SK-N-SH (cell line): ENCODE measurements around the gene ABCA7. TPM values are rescaled to one million over a fixed set of nuclear protein-coding genes. Genes with fewer than 3 reads are reported as not detected.

Experiments used
- CTCF ChIA-PET: fragments of 300-600, 350-600 bp; formaldehyde crosslinking; extraction: SDS; loops from one replicate; lab custom pipeline; 2021; lab: Yijun Ruan, JAX
- POLR2A ChIA-PET: fragments of 350-600 bp; sonication (Branson Sonifier 250); formaldehyde crosslinking; extraction: SDS; loops from one replicate; lab custom pipeline; 2020; ENCODE audit warnings: antibody characterized with exemption, inconsistent platforms; lab: Yijun Ruan, JAX
- DNase-seq: peaks from one replicate; pipeline ENCODE4 v3.0.0; 2012
- H2AFZ ChIP-seq: fragments of 200-600 bp; sonication (generic); 2 replicates; pipeline ENCODE4 v1.8.1; 2016; ENCODE audit warnings: antibody characterized with exemption, mild to moderate bottlenecking, low read depth
- H3F3A ChIP-seq: fragments of 200-600 bp; sonication (generic); replicated peaks from 2 replicates; pipeline ENCODE3; 2016; ENCODE audit warnings: antibody characterized with exemption, mild to moderate bottlenecking; ENCODE audit not compliant: insufficient read depth
- H3K27ac ChIP-seq, 2 experiments: fragments of 200-500 bp in 1 of 2; fragments of 200-600 bp in 1 of 2; sonication (Bioruptor generic) in 1 of 2; sonication (generic), shearing (Covaris generic) in 1 of 2; 2 replicates each; pipeline versions ENCODE4 v1.5.1 to v1.6.1; 2014 to 2016; ENCODE audit warnings: low read depth in 2 of 2, inconsistent platforms in 1 of 2, low read length in 1 of 2, mild to moderate bottlenecking in 1 of 2, mixed read lengths in 1 of 2
- H3K27me3 ChIP-seq: fragments of 200-600 bp; sonication (generic), shearing (Covaris generic); 2 replicates; pipeline ENCODE4 v1.6.1; 2016; ENCODE audit warnings: mixed run types; ENCODE audit not compliant: insufficient read depth
- H3K36me3 ChIP-seq, 2 experiments: fragments of 200-500 bp in 1 of 2; fragments of 200-600 bp in 1 of 2; sonication (Bioruptor generic) in 1 of 2; sonication (generic) in 1 of 2; replicated peaks in 1 of 2; 2 replicates each; pipeline versions ENCODE3 to v1.5.1; 2014 to 2016; ENCODE audit warnings: low read length in 1 of 2, mild to moderate bottlenecking in 1 of 2; ENCODE audit not compliant: insufficient read depth in 2 of 2, control insufficient read depth in 1 of 2
- H3K4me1 ChIP-seq, 2 experiments: fragments of 200-500 bp in 1 of 2; fragments of 200-600 bp in 1 of 2; sonication (Bioruptor generic) in 1 of 2; sonication (generic), shearing (Covaris generic) in 1 of 2; 2 replicates each; pipeline versions ENCODE4 v1.5.1 to v1.6.1; 2014 to 2016; ENCODE audit warnings: low read depth in 1 of 2, low read length in 1 of 2, mixed run types in 1 of 2; ENCODE audit not compliant: insufficient read depth in 2 of 2, control insufficient read depth in 1 of 2
- H3K4me2 ChIP-seq: fragments of 200-600 bp; sonication (generic), shearing (Covaris generic); 2 replicates; pipeline ENCODE4 v1.6.1; 2017; ENCODE audit warnings: mixed run types
- H3K4me3 ChIP-seq, 2 experiments: fragments of 200-500 bp in 1 of 2; fragments of 200-600 bp in 1 of 2; sonication (Bioruptor generic) in 1 of 2; sonication (generic), shearing (Covaris generic) in 1 of 2; 2 replicates each; pipeline versions ENCODE4 v1.5.1 to v1.8.1; 2014 to 2016; ENCODE audit warnings: low read depth in 2 of 2, inconsistent platforms in 1 of 2, low read length in 1 of 2, mild to moderate bottlenecking in 1 of 2, mixed read lengths in 1 of 2, moderate library complexity in 1 of 2
- H3K79me2 ChIP-seq: fragments of 200-600 bp; sonication (generic); 2 replicates; pipeline ENCODE4 v1.8.1; 2017; ENCODE audit warnings: mild to moderate bottlenecking; ENCODE audit not compliant: insufficient read depth
- H3K9ac ChIP-seq: fragments of 200-600 bp; sonication (generic); 2 replicates; pipeline ENCODE4 v1.6.1; 2017; ENCODE audit warnings: mixed run types
- H3K9me2 ChIP-seq: fragments of 200-600 bp; sonication (generic); 2 replicates; pipeline ENCODE4 v1.6.1; 2017; ENCODE audit warnings: mixed run types
- H3K9me3 ChIP-seq: fragments of 200-600 bp; sonication (generic); 2 replicates; pipeline ENCODE4 v1.6.1; 2017; ENCODE audit warnings: mixed run types, mild to moderate bottlenecking, moderate library complexity
- H4K20me1 ChIP-seq: fragments of 200-600 bp; sonication (generic); 2 replicates; pipeline ENCODE4 v1.6.1; 2017; ENCODE audit warnings: mild to moderate bottlenecking, mixed run types; ENCODE audit not compliant: insufficient read depth
- CTCF ChIP-seq: fragments of 200-600 bp; sonication (generic); IDR thresholded peaks from 2 replicates; pipeline ENCODE4 v1.6.1; 2017; ENCODE audit warnings: antibody characterized with exemption, mild to moderate bottlenecking, moderate library complexity
- FOXM1 ChIP-seq: IDR thresholded peaks from 2 replicates; pipeline ENCODE4 v1.4.0; 2012; ENCODE audit warnings: low read depth, mild to moderate bottlenecking
- IRF3 ChIP-seq: fragments of 150-350 bp; IDR thresholded peaks from 2 replicates; pipeline ENCODE4 v1.6.1; 2016; ENCODE audit warnings: mild to moderate bottlenecking, low read depth, low read length
- SMC3 ChIP-seq: IDR thresholded peaks from 2 replicates; pipeline ENCODE4 v1.6.1; 2012; ENCODE audit warnings: low read depth, low read length, improper control_type of control experiment
- YY1 ChIP-seq: IDR thresholded peaks from 2 replicates; pipeline ENCODE4 v1.4.0; 2012; ENCODE audit warnings: low read depth, mild to moderate bottlenecking
- ZBTB33 ChIP-seq: IDR thresholded peaks from 2 replicates; pipeline ENCODE4 v1.4.0; 2012; ENCODE audit warnings: low read depth, borderline replicate concordance
- WGBS: methylation state at CpG from one replicate; pipeline ENCODE4 v1.1.6; 2017; ENCODE audit warnings: low lambda C conversion rate; 5-methylcytosine and 5-hydroxymethylcytosine counted together
- polyA plus RNA-seq, 3 experiments: library from polyadenylated mRNA; depleted of rRNA; stranded (reverse); fragments of >200 nt; gene quantifications; 2 replicates each; pipeline ENCODE4 v1.2.3, GENCODE V29; 2012

The ABCA7 gene
- polyA plus RNA-seq, 1 of the 3 experiments (the other 2 are of a cell fraction) = 7.8 TPM

DNA sequence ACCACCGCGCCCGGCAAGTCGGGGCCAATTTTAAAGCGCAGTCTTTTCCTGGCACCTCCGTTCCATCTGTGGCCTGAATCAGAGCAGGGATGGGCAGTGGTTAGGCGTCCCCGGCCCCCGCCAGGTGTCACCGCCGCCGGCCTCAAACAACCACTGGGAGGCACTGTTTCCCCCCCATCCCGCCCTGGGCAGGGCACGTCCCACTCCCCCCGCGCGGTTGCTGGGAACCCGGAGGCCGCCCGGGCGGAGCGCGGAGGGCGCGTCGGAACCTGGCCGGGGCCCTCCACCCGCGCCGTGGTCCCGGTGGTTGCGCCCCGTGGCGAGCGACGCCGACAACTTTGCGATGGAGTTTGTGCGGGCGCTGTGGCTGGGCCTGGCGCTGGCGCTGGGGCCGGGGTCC, 39.8 kb upstream of the ABCA7 start, which contains the start of gene GRIN3B:
Gene GRIN3B, plus strand, starts transcription at position 325 of the 400 bp plus-strand sequence. Its CDS starts 19 bp downstream, at position 344.
- Histone ChIP-seq H3K9ac (no peak within 1 kb of the TSS), H3K27me3 (peaks cover 57% of the 10 kb centered on the region), H3K4me1 (peaks cover 0 to 13% of the 10 kb centered on the region in 2 experiments; a peak in 1 of 4 replicates), H3K36me3 (no peaks in the 10 kb centered on the region), H3K27ac (no peak within 1 kb of the TSS), H2AFZ (no peak within 1 kb of the TSS), H3K9me3 (no peaks in the 10 kb centered on the region)
- 3% methylated on average over 7 of the region's 43 CpGs for WGBS
- POLR2A ChIA-PET = no interaction called here
- CTCF ChIA-PET = no interaction called here
- TF ChIP-seq CTCF = peak; percentile 56
- TF ChIP-seq FOXM1 = no peak
- 0 out of 2 replicates have a peak, but pooled peaks have one; percentile 16 for TF ChIP-seq SMC3
- TF ChIP-seq, all 33 proteins: peak for 2
- Histone ChIP-seq H3K4me2 (peak within 1 kb of the TSS; percentile 65), H3K79me2 (no peaks in the 10 kb centered on the region), H3K9me2 (no peaks in the 10 kb centered on the region), H3F3A (peaks cover 17% of the 10 kb centered on the region), H4K20me1 (no peaks in the 10 kb centered on the region), H3K4me3 (peak within 1 kb of the TSS; percentile 32 to 55)
- DNase-seq = peak; percentile 89

DNA sequence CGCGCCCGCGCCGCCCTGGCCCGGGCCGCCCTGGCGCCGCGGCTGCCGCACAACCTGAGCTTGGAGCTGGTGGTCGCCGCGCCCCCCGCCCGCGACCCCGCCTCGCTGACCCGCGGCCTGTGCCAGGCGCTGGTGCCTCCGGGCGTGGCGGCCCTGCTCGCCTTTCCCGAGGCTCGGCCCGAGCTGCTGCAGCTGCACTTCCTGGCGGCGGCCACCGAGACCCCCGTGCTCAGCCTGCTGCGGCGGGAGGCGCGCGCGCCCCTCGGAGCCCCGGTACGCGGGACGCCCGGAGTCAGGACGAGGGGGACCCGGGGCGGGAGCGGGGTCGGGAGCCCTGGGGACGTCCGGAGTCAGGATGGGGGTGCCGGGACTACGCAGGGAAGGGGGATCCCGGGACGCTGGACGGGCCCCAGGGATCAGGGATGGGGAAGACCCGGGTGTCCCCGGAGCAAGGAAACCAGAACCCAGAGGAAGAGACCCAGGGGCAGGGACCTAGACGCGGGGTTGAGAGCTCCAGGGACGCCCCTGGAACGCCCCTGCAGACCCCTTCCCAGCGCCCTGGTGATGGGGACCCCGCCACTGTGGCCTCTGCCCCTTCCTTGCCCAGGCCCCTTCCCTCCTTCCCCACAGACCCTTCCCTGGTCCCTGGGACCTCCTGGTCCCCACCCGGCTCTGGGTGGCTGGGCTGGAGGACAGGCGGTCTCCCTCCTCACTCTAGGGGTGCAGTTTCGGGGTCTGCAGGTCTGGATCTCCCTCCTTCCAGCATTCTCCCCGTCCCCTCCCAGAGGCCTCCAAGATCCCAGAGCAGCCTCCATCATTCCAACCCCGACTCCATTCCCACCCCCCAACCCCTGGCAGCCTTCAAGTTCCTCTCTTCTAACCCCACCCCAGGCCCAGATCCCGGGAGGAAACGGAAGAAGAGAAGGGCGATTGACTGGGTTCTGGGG, 39.0 kb upstream of the ABCA7 start:
- H2AFZ ChIP-seq = no peak overlapping the region
- no peak for TF ChIP-seq ZBTB33
- TF ChIP-seq YY1 = no peak
- TF ChIP-seq IRF3 = no peak
- H3F3A ChIP-seq = peaks cover 17% of the 10 kb centered on the region
- H3K9me2 ChIP-seq = no peaks in the 10 kb centered on the region
- no peak overlapping the region for H3K9ac ChIP-seq
- H3K4me3 ChIP-seq = peak overlapping the region; percentile 32 to 55; a peak in 3 of 4 replicates
- ChIA-PET POLR2A (interaction anchor here (0.8 kb wide), 1 partner anchor 17 kb away, joined by 5 read pairs; the partner anchor contains the start of gene WDR18), CTCF (interaction anchor here (0.6 to 1.1 kb wide), 6 partner anchors 10 to 233 kb away, joined by 3 to 4 read pairs (median 3); partner anchors contain the start of gene CFD)
- no peak overlapping the region for H3K27ac ChIP-seq
- peaks cover 0 to 13% of the 10 kb centered on the region in 2 experiments; a peak in 1 of 4 replicates for H3K4me1 ChIP-seq
- no peaks in the 10 kb centered on the region for H3K36me3 ChIP-seq
- H3K4me2 ChIP-seq = peak overlapping the region; percentile 63
- 3% methylated on average over 19 of the region's 73 CpGs for WGBS
- peaks cover 57% of the 10 kb centered on the region for H3K27me3 ChIP-seq
- H3K9me3 ChIP-seq = no peaks in the 10 kb centered on the region
- H4K20me1 ChIP-seq = no peaks in the 10 kb centered on the region
- DNase-seq = peak; percentile 65
- no peaks in the 10 kb centered on the region for H3K79me2 ChIP-seq
